ENCODE data around the gene OR11H6. TPM values are rescaled to one million over a fixed set of nuclear protein-coding genes. Genes with fewer than 3 reads are reported as not detected.

The OR11H6 gene
- total and polyA plus RNA-seq, 2 of the 4 experiments (the other 2 are of a cell fraction) = not detected

DNA sequence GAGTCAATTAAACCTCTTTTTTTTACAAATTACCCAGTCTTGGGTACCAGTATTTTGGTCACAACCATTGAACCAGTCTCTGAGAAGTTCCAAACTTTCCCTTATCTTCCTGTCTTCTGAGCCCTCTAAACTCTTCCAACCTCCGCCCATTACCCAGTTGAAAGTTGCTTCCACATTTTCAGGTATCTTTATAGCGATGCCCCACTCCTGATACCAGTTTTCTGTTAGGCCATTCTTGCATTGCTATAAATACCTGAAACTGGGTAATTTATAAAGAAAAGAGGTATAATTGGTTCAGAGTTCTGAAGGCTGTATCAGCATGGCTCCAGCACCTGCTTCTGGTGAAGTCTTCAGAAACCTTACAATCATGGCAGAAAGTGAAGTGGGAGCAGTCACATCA is 50.6 kb downstream of the OR11H6 start:
- H3K4me2 ChIP-seq (ENCODE audit: low read depth, low read length) = no peak overlapping the region
- no CpG with 5 or more reads among the region's 2 CpGs for WGBS, 2 experiments (ENCODE audit: extremely low coverage in 2 of 2, insufficient read length in 1 of 2)
- no peaks in the 10 kb centered on the region for H4K20me1 ChIP-seq (ENCODE audit: insufficient read depth, low read length)
- ATAC-seq (ENCODE audit: low read depth) = no peak
- peaks cover 3% of the 10 kb centered on the region; the same call in 1 of the 2 replicates for H3K9me3 ChIP-seq (ENCODE audit: control insufficient read depth, insufficient read depth, low read length)
- no peak overlapping the region for H4K8ac ChIP-seq (ENCODE audit: low read depth in 2 of 2, low read length in 2 of 2)
- H3K9ac ChIP-seq (ENCODE audit: low read depth, low read length) = no peak overlapping the region
- no peaks in the 10 kb centered on the region for H3K27me3 ChIP-seq (ENCODE audit: control insufficient read depth, insufficient read depth, low read length)
- DNase-seq = no peak
- H3K9me1 ChIP-seq (ENCODE audit: insufficient read depth, low read length) = no peaks in the 10 kb centered on the region
- H3K4ac ChIP-seq (ENCODE audit: low read depth, low read length) = no peak overlapping the region
- no peak overlapping the region for H3K4me3 ChIP-seq (ENCODE audit: insufficient read depth, low read depth, low read length)
- peaks cover 3% of the 10 kb centered on the region for H3K36me3 ChIP-seq (ENCODE audit: control insufficient read depth, insufficient read depth, low read length)
- H4K91ac ChIP-seq (ENCODE audit: insufficient read depth, low read depth, low read length) = no peak overlapping the region
- in situ Hi-C loops (cut with MboI; ENCODE audit: low sequenced_read_pairs) = no loop called here
- H2AK5ac ChIP-seq (ENCODE audit: low read depth, low read length) = no peak overlapping the region
- H3K14ac ChIP-seq (replicated peaks; ENCODE audit: low read depth, low read length) = no peak overlapping the region
- ChIA-PET CTCF (no interaction called here), POLR2A (ENCODE audit: unreplicated experiment) (no interaction called here)
- no TSS peak for BruUV-seq (replicated peaks)
- no peak overlapping the region for H2BK20ac ChIP-seq (ENCODE audit: low read depth, low read length)
- dilution Hi-C loops (cut with HindIII; ENCODE audit: low sequenced_read_pairs, unreplicated experiment) = no loop called here
- H3K4me1 ChIP-seq (ENCODE audit: control insufficient read depth, insufficient read depth, low read length) = no peaks in the 10 kb centered on the region
- H2AK9ac ChIP-seq (replicated peaks; ENCODE audit: low read depth, low read length, poor library complexity) = no peak overlapping the region
- H3K79me1 ChIP-seq (ENCODE audit: low read depth in 1 of 2, low read length in 2 of 2) = no peaks in the 10 kb centered on the region
- no peak overlapping the region for H2BK15ac ChIP-seq (ENCODE audit: low read depth, low read length)
- H3K56ac ChIP-seq (ENCODE audit: extremely low read depth, insufficient read depth, low read length) = no peak overlapping the region
- no peak overlapping the region for H3K18ac ChIP-seq (ENCODE audit: low read depth, low read length)
- no peak overlapping the region for H3K23ac ChIP-seq (ENCODE audit: low read depth, low read length)
- no peak for TF ChIP-seq CEBPB (IDR thresholded peaks at IDR 0.05; ENCODE audit: low read depth, low read length)
- TF ChIP-seq MAZ (IDR thresholded peaks at IDR 0.05; ENCODE audit: borderline replicate concordance, low read depth, low read length) = no peak
- TF ChIP-seq, protein P1, sequence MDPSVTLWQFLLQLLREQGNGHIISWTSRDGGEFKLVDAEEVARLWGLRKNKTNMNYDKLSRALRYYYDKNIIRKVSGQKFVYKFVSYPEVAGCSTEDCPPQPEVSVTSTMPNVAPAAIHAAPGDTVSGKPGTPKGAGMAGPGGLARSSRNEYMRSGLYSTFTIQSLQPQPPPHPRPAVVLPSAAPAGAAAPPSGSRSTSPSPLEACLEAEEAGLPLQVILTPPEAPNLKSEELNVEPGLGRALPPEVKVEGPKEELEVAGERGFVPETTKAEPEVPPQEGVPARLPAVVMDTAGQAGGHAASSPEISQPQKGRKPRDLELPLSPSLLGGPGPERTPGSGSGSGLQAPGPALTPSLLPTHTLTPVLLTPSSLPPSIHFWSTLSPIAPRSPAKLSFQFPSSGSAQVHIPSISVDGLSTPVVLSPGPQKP (IDR thresholded peaks at IDR 0.05; ENCODE audit: borderline replicate concordance, low read depth, low read length) = no peak
- H2AFZ ChIP-seq (replicated peaks; ENCODE audit: low read length, poor library complexity) = no peak overlapping the region
- no peak overlapping the region for H2BK5ac ChIP-seq (ENCODE audit: low read depth, low read length, poor library complexity, severe bottlenecking)
- H2BK120ac ChIP-seq (ENCODE audit: low read depth, low read length) = no peak overlapping the region
- no peak overlapping the region for H4K5ac ChIP-seq (ENCODE audit: low read depth, low read length)
- H3K27ac ChIP-seq (ENCODE audit: insufficient read depth, low read length) = no peak overlapping the region
- intact Hi-C loops (cut with micrococcal nuclease) = no loop called here

Small RNA genes lying within 50 kb of the gene (microRNA-seq; reads per million reads assigned to microRNA genes)
- gene GTF2IP22 (ENCODE audit: insufficient read depth, insufficient read length) = not detected

Small RNA genes lying within 50 kb of the gene (small RNA-seq; reads per million reads assigned to genes)
- 0 reads per million in 5 experiments for gene GTF2IP22

Other genes with a start within 250 kb of the OR11H6 start
- gene OR4K15, start 248.1 kb upstream of the OR11H6 start, total RNA-seq (2012; rRNA removed) = not detected in 2 replicates
- not detected in 2 replicates for gene OR4K15, start 248.1 kb upstream of the OR11H6 start, polyA plus RNA-seq (2012; rRNA removed)
- not detected in 2 replicates for gene OR4Q2, start 221.5 kb upstream of the OR11H6 start, total RNA-seq (2012; rRNA removed)
- gene OR4Q2, start 221.5 kb upstream of the OR11H6 start, polyA plus RNA-seq (2012; rRNA removed) = not detected in 2 replicates
- not detected in 2 replicates for gene OR4K14, start 204.4 kb upstream of the OR11H6 start, total RNA-seq (2012; rRNA removed)
- not detected in 2 replicates for gene OR4K14, start 204.4 kb upstream of the OR11H6 start, polyA plus RNA-seq (2012; rRNA removed)
- gene OR4K13, start 187.7 kb upstream of the OR11H6 start, total RNA-seq (2012; rRNA removed) = not detected in 2 replicates
- gene OR4K13, start 187.7 kb upstream of the OR11H6 start, polyA plus RNA-seq (2012; rRNA removed) = not detected in 2 replicates
- gene OR4L1, start 163.7 kb upstream of the OR11H6 start, total RNA-seq (2012; rRNA removed) = not detected in 2 replicates
- gene OR4L1, start 163.7 kb upstream of the OR11H6 start, polyA plus RNA-seq (2012; rRNA removed) = not detected in 2 replicates
- gene OR4K17, start 113.0 kb upstream of the OR11H6 start, total RNA-seq (2012; rRNA removed) = not detected in 2 replicates
- not detected in 2 replicates for gene OR4K17, start 113.0 kb upstream of the OR11H6 start, polyA plus RNA-seq (2012; rRNA removed)
- gene OR4N5, start 84.9 kb upstream of the OR11H6 start, total RNA-seq (2012; rRNA removed) = not detected in 2 replicates
- not detected in 2 replicates for gene OR4N5, start 84.9 kb upstream of the OR11H6 start, polyA plus RNA-seq (2012; rRNA removed)
- not detected in 2 replicates for gene OR11G2, start 32.8 kb upstream of the OR11H6 start, total RNA-seq (2012; rRNA removed)
- not detected in 2 replicates for gene OR11G2, start 32.8 kb upstream of the OR11H6 start, polyA plus RNA-seq (2012; rRNA removed)
- not detected in 2 replicates for gene OR11H7, start 5.3 kb downstream of the OR11H6 start, total RNA-seq (2012; rRNA removed)
- gene OR11H7, start 5.3 kb downstream of the OR11H6 start, polyA plus RNA-seq (2012; rRNA removed) = not detected in 2 replicates
- not detected in 2 replicates for gene OR11H4, start 15.6 kb downstream of the OR11H6 start, total RNA-seq (2012; rRNA removed)
- gene OR11H4, start 15.6 kb downstream of the OR11H6 start, polyA plus RNA-seq (2012; rRNA removed) = not detected in 2 replicates
- 28.6 and 29.4 TPM in 2 replicates for gene TTC5, start 82.2 kb downstream of the OR11H6 start, total RNA-seq (2012; rRNA removed)
- gene TTC5, start 82.2 kb downstream of the OR11H6 start, polyA plus RNA-seq (2012; rRNA removed) = 9.8 and 11.4 TPM in 2 replicates
- gene CCNB1IP1, start 109.6 kb downstream of the OR11H6 start, total RNA-seq (2012; rRNA removed) = 34.6 and 35.0 TPM in 2 replicates
- 23.0 and 27.5 TPM in 2 replicates for gene CCNB1IP1, start 109.6 kb downstream of the OR11H6 start, polyA plus RNA-seq (2012; rRNA removed)
- gene PARP2, start 119.9 kb downstream of the OR11H6 start, total RNA-seq (2012; rRNA removed) = 11.7 TPM in 2 replicates
- gene PARP2, start 119.9 kb downstream of the OR11H6 start, polyA plus RNA-seq (2012; rRNA removed) = 18.3 and 19.1 TPM in 2 replicates
- 7.8 and 12.4 TPM in 2 replicates for gene TEP1, start 189.8 kb downstream of the OR11H6 start, total RNA-seq (2012; rRNA removed)
- gene TEP1, start 189.8 kb downstream of the OR11H6 start, polyA plus RNA-seq (2012; rRNA removed) = 9.8 and 10.7 TPM in 2 replicates
- under 0.01 TPM in 2 replicates for gene KLHL33, start 212.5 kb downstream of the OR11H6 start, total RNA-seq (2012; rRNA removed)
- 0.03 TPM in 2 replicates for gene KLHL33, start 212.5 kb downstream of the OR11H6 start, polyA plus RNA-seq (2012; rRNA removed)
- 32.4 and 38.0 TPM in 2 replicates for gene OSGEP, start 231.1 kb downstream of the OR11H6 start, total RNA-seq (2012; rRNA removed)
- gene OSGEP, start 231.1 kb downstream of the OR11H6 start, polyA plus RNA-seq (2012; rRNA removed) = 23.1 and 24.7 TPM in 2 replicates
- 125 and 141 TPM in 2 replicates for gene APEX1, start 231.5 kb downstream of the OR11H6 start, total RNA-seq (2012; rRNA removed)
- 241 and 242 TPM in 2 replicates for gene APEX1, start 231.5 kb downstream of the OR11H6 start, polyA plus RNA-seq (2012; rRNA removed)
- 15.0 and 15.2 TPM in 2 replicates for gene PIP4P1, start 237.7 kb downstream of the OR11H6 start, total RNA-seq (2012; rRNA removed)
- 27.2 and 27.8 TPM in 2 replicates for gene PIP4P1, start 237.7 kb downstream of the OR11H6 start, polyA plus RNA-seq (2012; rRNA removed)
- 60.3 and 68.8 TPM in 2 replicates for gene PNP, start 245.7 kb downstream of the OR11H6 start, total RNA-seq (2012; rRNA removed)
- gene PNP, start 245.7 kb downstream of the OR11H6 start, polyA plus RNA-seq (2012; rRNA removed) = 49.0 and 53.4 TPM in 2 replicates